Naive B cell (primary cell): Measurements from ENCODE around the gene DNAJB8. TPM values are rescaled to one million over a fixed set of nuclear protein-coding genes. Genes with fewer than 3 reads are reported as not detected.
A peak's percentile ranks its signal among the peaks of the same experiment; 100 is the strongest.

Experiments used
- ATAC-seq, 2 donors: fragments of 150-1000 bp; cut with Tn5 transposase; 2 replicates each; pipeline ENCODE4 v1.10.0; 2021; ENCODE audit warnings: low read depth in 2 of 2, mild to moderate bottlenecking in 2 of 2, moderate library complexity in 2 of 2
- DNase-seq: peaks from one replicate; pipeline ENCODE4 v3.0.0; 2022
- H3K27ac Mint-ChIP-seq, 6 donors: one replicate each; pipeline ENCODE4 v1.8.0; 2020 to 2022; ENCODE audit warnings: mild to moderate bottlenecking in 6 of 6, mixed read lengths in 6 of 6, moderate library complexity in 5 of 6, inconsistent platforms in 2 of 6
- H3K27me3 Mint-ChIP-seq, 3 donors: one replicate each; pipeline ENCODE4 v1.8.0; 2021 to 2022; ENCODE audit warnings: mixed read lengths in 3 of 3, mild to moderate bottlenecking in 1 of 3
- H3K36me3 Mint-ChIP-seq, 2 donors: one replicate each; pipeline ENCODE4 v1.8.0; 2020 to 2022; ENCODE audit warnings: mixed read lengths in 2 of 2, inconsistent platforms in 1 of 2, mild to moderate bottlenecking in 1 of 2
- H3K4me1 Mint-ChIP-seq, 3 donors: one replicate each; pipeline ENCODE4 v1.8.0; 2020 to 2022; ENCODE audit warnings: mixed read lengths in 3 of 3, inconsistent platforms in 1 of 3, mild to moderate bottlenecking in 1 of 3, moderate library complexity in 1 of 3
- H3K4me3 Mint-ChIP-seq, 8 donors: one replicate each; pipeline ENCODE4 v1.8.0; 2020 to 2022; ENCODE audit warnings: mild to moderate bottlenecking in 8 of 8, mixed read lengths in 8 of 8, moderate library complexity in 8 of 8, inconsistent platforms in 2 of 8
- H3K9me3 Mint-ChIP-seq, 7 donors: one replicate each; pipeline ENCODE4 v1.8.0; 2020 to 2022; ENCODE audit warnings: mixed read lengths in 7 of 7, mild to moderate bottlenecking in 5 of 7, inconsistent platforms in 2 of 7, moderate library complexity in 1 of 7
- polyA plus RNA-seq, 6 donors: library from polyadenylated mRNA; unstranded; fragments of 300-500 nt; fragmentation: Illumina TruSeq; gene quantifications; one replicate each; pipeline ENCODE4 v1.2.3, GENCODE V29; 2021; ENCODE audit warnings: low read depth in 6 of 6

The DNAJB8 gene
- polyA plus RNA-seq, 6 donors from 2014 or later, result not detected

- DNase-seq (no peak), ATAC-seq (no peak)
- Mint-ChIP-seq H3K9me3 (no peaks in the 10 kb centered on the region), H3K4me3 (no peak overlapping the region), H3K4me1 (peaks cover 15 to 16% (median 16%) of the 10 kb centered on the region in 3 donors), H3K27ac (no peak overlapping the region), H3K36me3 (no peaks in the 10 kb centered on the region), H3K27me3 (peaks cover 39 to 87% (median 79%) of the 10 kb centered on the region in 3 donors)
These were observed 12.2 kb upstream of the DNAJB8 start for GRCh38 chr3:128478576-128479506.

GRCh38 chr3:128476659-128477058 is 10.0 kb upstream of the DNAJB8 start:
- no peaks in the 10 kb centered on the region for H3K4me1 Mint-ChIP-seq
- H3K36me3 Mint-ChIP-seq, result no peaks in the 10 kb centered on the region
- H3K4me3 Mint-ChIP-seq, result no peak overlapping the region
- H3K27ac Mint-ChIP-seq, result no peak overlapping the region
- H3K9me3 Mint-ChIP-seq, result peaks cover 0 to 1% (median 0%) of the 10 kb centered on the region in 7 donors
- H3K27me3 Mint-ChIP-seq, result peaks cover 27 to 87% (median 71%) of the 10 kb centered on the region in 3 donors
- ATAC-seq (no peak), DNase-seq (no peak)

- DNase-seq (no peak), ATAC-seq (no peak)
- Mint-ChIP-seq H3K36me3 (no peaks in the 10 kb centered on the region), H3K27ac (no peak overlapping the region), H3K27me3 (peaks cover 28 to 82% (median 70%) of the 10 kb centered on the region in 3 donors), H3K9me3 (peaks cover 0 to 5% (median 0%) of the 10 kb centered on the region in 7 donors), H3K4me1 (no peaks in the 10 kb centered on the region), H3K4me3 (no peak overlapping the region)
These were observed 8.7 kb upstream of the DNAJB8 start for GRCh38 chr3:128475355-128475754.

GRCh38 chr3:128473737-128474136 is 7.0 kb upstream of the DNAJB8 start:
- no peak for ATAC-seq
- peaks cover 0 to 5% (median 0%) of the 10 kb centered on the region in 7 donors for H3K9me3 Mint-ChIP-seq
- no peak overlapping the region for H3K27ac Mint-ChIP-seq

GRCh38 chr3:128473180-128473519 is 6.5 kb upstream of the DNAJB8 start:
- no peak overlapping the region for H3K27ac Mint-ChIP-seq
- no peak overlapping the region for H3K4me3 Mint-ChIP-seq
- peaks cover 24 to 63% (median 53%) of the 10 kb centered on the region in 3 donors for H3K27me3 Mint-ChIP-seq

More at GRCh38 chr3:128473737-128474136, 7.0 kb upstream of the DNAJB8 start:
- Mint-ChIP-seq H3K27me3 (peaks cover 30 to 69% (median 56%) of the 10 kb centered on the region in 3 donors), H3K36me3 (no peaks in the 10 kb centered on the region), H3K4me3 (no peak overlapping the region), H3K4me1 (no peaks in the 10 kb centered on the region)
- no peak for DNase-seq

GRCh38 chr3:128472449-128473179 is 5.9 kb upstream of the DNAJB8 start:
- Mint-ChIP-seq H3K36me3 (no peaks in the 10 kb centered on the region), H3K4me3 (peak overlapping the region in 1 of 8 donors; percentile 21), H3K27me3 (peaks cover 22 to 58% (median 47%) of the 10 kb centered on the region in 3 donors)

More at GRCh38 chr3:128473180-128473519, 6.5 kb upstream of the DNAJB8 start:
- Mint-ChIP-seq H3K9me3 (peaks cover 0 to 5% (median 0%) of the 10 kb centered on the region in 7 donors), H3K36me3 (no peaks in the 10 kb centered on the region), H3K4me1 (no peaks in the 10 kb centered on the region)
- DNase-seq (no peak), ATAC-seq (no peak)

GRCh38 chr3:128471720-128472119 is 5.0 kb upstream of the DNAJB8 start:
- H3K4me1 Mint-ChIP-seq, result no peaks in the 10 kb centered on the region
- H3K27me3 Mint-ChIP-seq, result peaks cover 30 to 60% (median 47%) of the 10 kb centered on the region in 3 donors
- ATAC-seq (no peak), DNase-seq (no peak)
- no peak overlapping the region for H3K4me3 Mint-ChIP-seq
- H3K27ac Mint-ChIP-seq, result no peak overlapping the region
- H3K9me3 Mint-ChIP-seq, result peaks cover 0 to 5% (median 0%) of the 10 kb centered on the region in 7 donors
- H3K36me3 Mint-ChIP-seq, result no peaks in the 10 kb centered on the region

More at GRCh38 chr3:128472449-128473179, 5.9 kb upstream of the DNAJB8 start:
- Mint-ChIP-seq H3K27ac (no peak overlapping the region), H3K9me3 (peaks cover 0 to 5% (median 0%) of the 10 kb centered on the region in 7 donors), H3K4me1 (no peaks in the 10 kb centered on the region)
- DNase-seq, result no peak
- no peak for ATAC-seq

- H3K27me3 Mint-ChIP-seq, result peaks cover 31 to 65% (median 52%) of the 10 kb centered on the region in 3 donors
- no peak overlapping the region for H3K4me3 Mint-ChIP-seq
- H3K27ac Mint-ChIP-seq, result no peak overlapping the region
- H3K9me3 Mint-ChIP-seq, result peaks cover 0 to 5% (median 0%) of the 10 kb centered on the region in 7 donors
- DNase-seq (no peak), ATAC-seq (no peak)
- no peaks in the 10 kb centered on the region for H3K4me1 Mint-ChIP-seq
- H3K36me3 Mint-ChIP-seq, result no peaks in the 10 kb centered on the region
These were observed 4.4 kb upstream of the DNAJB8 start for GRCh38 chr3:128471110-128471509.

GRCh38 chr3:128470134-128470899 is 3.6 kb upstream of the DNAJB8 start:
- Mint-ChIP-seq H3K4me3 (no peak overlapping the region), H3K4me1 (no peaks in the 10 kb centered on the region)
- DNase-seq, result no peak

GRCh38 chr3:128469556-128469955 is 2.9 kb upstream of the DNAJB8 start:
- DNase-seq (no peak), ATAC-seq (no peak)
- Mint-ChIP-seq H3K4me3 (no peak overlapping the region), H3K9me3 (peaks cover 0 to 5% (median 0%) of the 10 kb centered on the region in 7 donors), H3K27ac (no peak overlapping the region), H3K27me3 (peaks cover 36 to 65% (median 59%) of the 10 kb centered on the region in 3 donors), H3K4me1 (peaks cover 0 to 3% (median 0%) of the 10 kb centered on the region in 3 donors), H3K36me3 (no peaks in the 10 kb centered on the region)

More at GRCh38 chr3:128470134-128470899, 3.6 kb upstream of the DNAJB8 start:
- ATAC-seq, result no peak
- Mint-ChIP-seq H3K36me3 (no peaks in the 10 kb centered on the region), H3K9me3 (peaks cover 0 to 5% (median 0%) of the 10 kb centered on the region in 7 donors), H3K27me3 (peaks cover 35 to 65% (median 56%) of the 10 kb centered on the region in 3 donors), H3K27ac (no peak overlapping the region)

- no peak overlapping the region for H3K4me3 Mint-ChIP-seq
- peaks cover 0 to 5% (median 0%) of the 10 kb centered on the region in 7 donors for H3K9me3 Mint-ChIP-seq
- peak overlapping the region in 1 of 6 donors; percentile 49 for H3K27ac Mint-ChIP-seq
These were observed 2.3 kb upstream of the DNAJB8 start for GRCh38 chr3:128468791-128469527.

GRCh38 chr3:128468285-128468790 is 1.6 kb upstream of the DNAJB8 start:
- peaks cover 35 to 63% (median 58%) of the 10 kb centered on the region in 3 donors for H3K27me3 Mint-ChIP-seq
- no peak for DNase-seq
- H3K27ac Mint-ChIP-seq, result peak overlapping the region in 1 of 6 donors; percentile 49
- H3K4me1 Mint-ChIP-seq, result peaks cover 0 to 3% (median 0%) of the 10 kb centered on the region in 3 donors
- H3K9me3 Mint-ChIP-seq, result peaks cover 0 to 5% (median 0%) of the 10 kb centered on the region in 7 donors
- H3K36me3 Mint-ChIP-seq, result no peaks in the 10 kb centered on the region
- ATAC-seq, result no peak
- no peak overlapping the region for H3K4me3 Mint-ChIP-seq

More at GRCh38 chr3:128468791-128469527, 2.3 kb upstream of the DNAJB8 start:
- Mint-ChIP-seq H3K36me3 (no peaks in the 10 kb centered on the region), H3K27me3 (peaks cover 35 to 64% (median 63%) of the 10 kb centered on the region in 3 donors), H3K4me1 (peaks cover 0 to 3% (median 0%) of the 10 kb centered on the region in 3 donors)
- ATAC-seq, result no peak
- DNase-seq, result no peak
